ENCODE data around the gene MLYCD.
A peak's percentile ranks its signal among the peaks of the same experiment; 100 is the strongest.

MLYCD gene

DNA sequence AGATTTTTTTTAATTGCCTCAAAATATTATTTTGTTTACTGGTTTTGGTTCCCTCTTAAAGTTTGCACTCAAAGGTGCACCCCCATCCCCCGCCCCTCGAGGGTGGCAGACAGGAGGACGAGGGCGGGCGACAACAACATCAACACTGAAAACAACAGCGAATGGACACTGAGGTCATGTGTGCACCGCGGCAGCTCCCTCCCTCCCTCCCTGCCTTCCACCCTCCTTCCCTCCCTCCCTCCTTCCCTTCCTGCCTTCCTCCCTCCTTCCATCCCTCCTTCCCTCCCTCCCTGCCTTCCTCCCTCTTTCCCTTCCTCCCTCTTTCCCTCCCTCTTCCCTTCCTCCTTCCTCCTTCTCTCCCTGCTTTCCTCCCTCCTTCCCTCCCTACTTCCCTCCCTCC is 52.6 kb downstream of the MLYCD start:
- H3K27me3 Mint-ChIP-seq: peaks cover 28% of the 10 kb centered on the region
- peaks cover 26% of the 10 kb centered on the region for H3K4me1 Mint-ChIP-seq
- DNase-seq: no peak
- no peaks in the 10 kb centered on the region for H3K9me3 Mint-ChIP-seq
- no peak for ATAC-seq
- no peak overlapping the region for H3K27ac Mint-ChIP-seq
- H3K4me3 Mint-ChIP-seq: no peak overlapping the region

DNA sequence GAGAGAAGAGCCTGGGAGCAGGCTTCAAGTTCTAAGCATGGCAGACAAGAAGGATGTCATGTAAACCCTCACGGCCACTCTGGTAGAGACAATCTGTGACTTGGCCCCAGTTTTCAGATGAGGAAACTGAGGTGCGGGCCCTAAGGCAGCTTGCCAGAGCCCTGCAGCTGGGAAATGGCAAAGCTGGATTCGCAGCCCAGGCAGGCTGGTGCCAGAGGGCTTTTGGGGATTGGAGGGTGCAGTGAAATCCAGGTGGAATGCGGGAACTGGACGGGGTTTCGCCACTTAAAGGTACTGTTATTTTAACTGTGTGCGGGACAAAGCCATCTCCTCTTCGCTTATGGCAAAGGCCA is 53.6 kb downstream of the MLYCD start:
- Mint-ChIP-seq H3K27ac (no peak overlapping the region), H3K4me3 (peak overlapping the region in 1 of 2 donors; percentile 88)

DNA sequence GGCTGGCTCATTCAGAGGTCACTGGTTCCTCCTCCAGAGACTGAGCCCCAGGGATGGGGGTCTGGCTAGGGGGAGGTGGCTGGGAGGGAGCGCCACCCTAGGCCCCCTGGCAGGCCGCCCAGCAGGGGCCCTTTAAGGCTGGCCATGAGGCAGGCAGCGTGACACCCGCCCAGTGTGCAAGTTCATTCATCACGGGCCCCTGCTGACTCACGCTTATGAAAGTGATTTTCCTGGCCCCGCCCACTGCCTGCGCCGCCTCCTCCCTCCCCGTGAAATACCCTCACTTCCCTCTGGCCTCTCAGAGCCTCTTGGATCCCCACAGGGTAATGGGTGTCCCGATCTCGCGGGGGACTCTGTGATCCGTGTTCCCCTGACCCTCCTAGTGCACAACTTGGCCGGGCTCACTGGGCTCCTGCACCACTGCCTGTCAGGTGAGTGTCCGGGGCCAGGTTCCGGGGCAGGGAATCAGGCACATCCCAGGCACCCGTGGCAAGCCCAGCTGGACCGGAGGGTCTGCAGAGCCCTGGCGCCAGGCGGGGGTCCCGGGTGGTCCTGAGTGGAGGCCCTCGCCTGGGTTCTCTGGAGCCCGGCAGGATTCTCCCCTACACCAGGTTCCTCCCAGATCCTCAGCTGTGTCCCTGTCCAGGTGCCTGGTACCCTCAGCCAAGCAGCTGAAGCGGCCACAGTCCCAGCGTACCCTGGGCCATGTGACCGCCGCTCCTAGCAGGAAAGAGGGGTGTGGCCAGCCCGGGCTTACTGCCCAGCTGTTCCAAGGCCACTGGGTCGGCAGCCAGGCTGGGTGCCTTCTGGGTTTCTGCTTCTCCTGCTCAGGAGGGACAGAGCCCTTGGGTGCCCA is 54.3 kb downstream of the MLYCD start, which contains the start of gene OSGIN1:
Gene OSGIN1, plus strand, starts transcription at position 301 of the 856 bp plus-strand sequence. CDS start 4,432 bp downstream, outside the sequence.
- H3K27me3 Mint-ChIP-seq: peaks cover 28% of the 10 kb centered on the region
- ATAC-seq (peak; percentile 88), DNase-seq (peak; percentile 64 to 78)
- H3K27ac Mint-ChIP-seq: peak within 1 kb of the TSS; percentile 85 to 91
- no peaks in the 10 kb centered on the region for H3K9me3 Mint-ChIP-seq
- H3K4me3 Mint-ChIP-seq: peak within 1 kb of the TSS; percentile 54 to 88
- H3K4me1 Mint-ChIP-seq: peaks cover 32% of the 10 kb centered on the region

More for the DNA sequence above, 53.6 kb downstream of the MLYCD start:
- H3K27me3 Mint-ChIP-seq: peaks cover 28% of the 10 kb centered on the region
- peaks cover 32% of the 10 kb centered on the region for H3K4me1 Mint-ChIP-seq
- H3K9me3 Mint-ChIP-seq: no peaks in the 10 kb centered on the region
- ATAC-seq (no peak), DNase-seq (no peak)

DNA sequence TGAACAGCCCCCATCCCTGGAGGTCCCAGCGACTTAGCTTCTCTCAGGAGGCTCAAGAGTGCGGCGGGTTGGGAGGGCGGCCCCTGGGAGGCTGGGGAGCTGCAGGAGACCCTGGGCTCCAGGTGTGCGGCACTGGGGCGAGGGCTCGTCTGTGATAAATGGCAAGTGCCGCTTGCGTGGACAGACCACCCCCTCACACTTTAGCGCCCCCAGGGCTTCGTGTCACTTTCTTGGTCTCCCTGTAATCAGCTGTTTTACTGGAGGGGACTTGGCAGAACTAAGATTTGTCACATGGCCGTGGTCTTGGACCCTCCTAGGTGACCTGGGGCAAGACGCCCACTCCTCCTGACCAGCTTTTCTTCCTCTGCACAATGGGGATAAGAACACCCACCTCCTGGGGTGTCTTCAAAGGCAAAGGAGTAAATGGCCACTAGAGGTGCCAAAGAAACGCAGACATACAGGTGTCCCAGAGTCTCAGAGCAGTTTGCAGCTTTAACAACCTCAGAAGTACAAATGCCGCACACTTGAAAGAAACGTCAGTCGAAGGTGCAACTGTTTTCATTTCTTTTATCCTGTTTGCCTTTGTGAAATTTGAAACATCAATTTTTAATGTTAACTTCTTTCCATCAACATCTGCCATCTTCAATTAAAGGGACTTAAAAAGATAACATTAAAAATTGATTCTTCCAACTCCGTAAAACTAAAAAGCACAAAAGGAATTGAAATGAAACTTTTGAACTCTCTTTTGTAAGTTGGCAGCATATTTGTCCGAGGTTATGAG is 55.1 kb downstream of the MLYCD start:
- peaks cover 28% of the 10 kb centered on the region for H3K27me3 Mint-ChIP-seq
- peak overlapping the region in 1 of 2 donors; percentile 82 for H3K27ac Mint-ChIP-seq
- H3K4me1 Mint-ChIP-seq: peaks cover 32% of the 10 kb centered on the region
- H3K4me3 Mint-ChIP-seq: peak overlapping the region in 1 of 2 donors; percentile 88
- ATAC-seq (peak; percentile 42), DNase-seq (peak in 1 of 2 donors; percentile 19)
- H3K9me3 Mint-ChIP-seq: no peaks in the 10 kb centered on the region

DNA sequence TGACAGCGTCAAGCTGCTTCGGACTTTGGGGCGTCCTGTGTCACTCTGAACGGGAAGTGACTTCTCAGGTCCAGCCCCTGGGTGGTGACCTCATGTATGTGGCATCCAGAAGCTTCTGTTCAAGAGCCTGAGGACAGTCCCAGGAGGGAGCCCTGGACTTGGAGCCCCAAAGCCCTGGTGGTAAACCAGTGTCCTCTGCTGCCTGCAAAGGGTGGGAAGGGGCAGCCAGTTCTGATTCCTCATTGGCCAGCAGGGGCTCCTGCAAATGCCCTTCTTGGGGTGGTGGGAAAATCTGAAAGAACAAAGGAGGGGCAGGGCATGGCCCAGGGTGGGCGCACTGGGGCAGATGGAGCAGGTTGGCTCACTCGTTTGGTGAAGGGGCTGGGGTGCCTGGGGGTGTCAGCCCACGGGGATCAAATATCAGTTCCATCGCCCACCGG is 55.7 kb downstream of the MLYCD start:
- ATAC-seq (no peak), DNase-seq (no peak)
- Mint-ChIP-seq H3K9me3 (no peaks in the 10 kb centered on the region), H3K4me3 (peak overlapping the region in 1 of 2 donors; percentile 88), H3K4me1 (peaks cover 32% of the 10 kb centered on the region), H3K27me3 (peaks cover 28% of the 10 kb centered on the region), H3K27ac (no peak overlapping the region)

DNA sequence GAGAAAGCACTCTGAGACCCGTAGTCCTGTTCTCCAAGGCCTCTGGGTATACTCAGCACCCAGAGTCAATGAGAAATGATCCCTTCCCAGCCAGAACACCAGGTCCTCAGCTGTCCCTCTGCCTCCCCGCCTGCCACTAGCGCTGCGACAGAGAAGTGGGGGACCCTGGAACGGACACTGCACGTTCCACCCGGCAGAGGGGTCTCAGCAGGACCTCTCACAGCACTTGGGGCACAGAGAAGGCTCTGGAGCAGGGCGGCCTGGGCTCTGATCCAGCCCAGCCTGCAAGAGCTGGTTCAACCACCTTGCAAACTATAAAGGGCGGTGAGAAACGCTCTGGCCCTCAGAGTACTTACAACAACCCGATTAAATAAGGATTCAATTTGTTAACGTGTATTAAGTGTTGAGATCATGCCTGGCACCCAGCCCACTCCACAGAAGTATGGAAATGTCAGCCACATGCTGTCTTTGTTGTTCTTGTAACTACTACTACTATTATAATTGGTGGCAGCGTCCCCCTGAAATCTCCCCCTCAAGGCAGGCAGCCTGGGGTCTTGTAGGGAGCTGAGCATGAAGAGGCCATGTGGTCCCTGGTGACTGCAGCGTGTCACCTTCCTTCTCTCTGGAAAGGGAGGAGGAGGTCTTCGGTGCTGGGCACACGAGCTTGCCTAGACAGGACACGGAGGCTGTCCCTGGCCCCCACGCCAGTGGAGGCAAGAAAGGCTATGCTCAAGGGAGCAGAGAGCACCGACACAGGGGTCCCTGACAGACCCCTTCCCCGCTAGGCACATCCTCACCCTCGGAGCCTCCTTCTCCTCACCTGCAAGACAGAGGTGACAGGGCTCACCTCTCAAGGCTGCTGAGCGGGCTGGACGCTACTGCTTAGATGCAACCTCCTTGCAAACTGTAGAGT is 56.6 kb downstream of the MLYCD start:
- no peaks in the 10 kb centered on the region for H3K9me3 Mint-ChIP-seq
- no peak for ATAC-seq
- H3K4me1 Mint-ChIP-seq: peaks cover 32% of the 10 kb centered on the region

DNA sequence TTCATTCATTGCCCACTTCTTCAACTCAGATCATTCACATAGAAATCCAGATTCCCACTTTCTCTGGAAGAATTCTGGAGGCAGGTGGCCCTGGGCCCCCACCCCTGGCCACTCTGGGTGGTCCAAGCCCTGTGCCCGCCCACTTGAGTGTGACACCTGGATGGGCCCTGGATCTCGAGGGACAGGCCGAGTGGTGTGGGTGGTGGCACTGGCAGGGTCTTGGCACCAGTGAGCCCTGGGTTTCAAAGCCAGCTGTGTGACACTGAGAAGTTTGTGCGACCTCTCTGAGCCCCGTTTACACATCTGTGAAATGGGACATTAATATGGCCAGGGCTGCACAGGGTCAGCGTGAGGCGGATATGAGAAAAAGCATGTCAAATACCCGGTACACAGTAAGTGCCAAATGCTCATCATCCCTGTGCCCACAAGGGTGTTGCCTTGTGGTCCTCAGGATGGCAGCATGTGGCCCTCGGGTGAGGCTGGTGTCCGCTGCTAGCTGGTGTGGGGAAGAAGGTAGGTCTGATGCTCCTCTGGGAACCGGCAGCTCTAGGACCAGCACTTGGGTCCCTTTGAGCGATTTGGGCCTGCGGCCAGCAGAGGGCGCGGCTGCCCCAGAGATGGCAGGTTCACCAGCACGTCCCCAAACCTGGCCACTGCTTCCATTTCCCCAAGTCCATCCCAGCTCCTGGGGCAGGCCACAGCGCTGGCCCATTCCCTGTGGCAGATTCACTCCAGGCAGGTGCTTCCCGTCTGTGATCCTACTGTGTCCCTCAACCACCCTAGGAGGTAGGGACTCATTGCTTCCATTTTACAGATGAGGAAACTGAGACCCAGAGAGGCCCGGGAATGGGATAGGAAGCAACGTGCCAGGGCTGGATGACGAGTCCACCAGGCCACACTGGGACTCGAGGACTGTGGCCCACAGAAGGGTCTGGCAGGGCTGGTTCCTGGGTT is 57.7 kb downstream of the MLYCD start:
- Mint-ChIP-seq H3K4me1 (peaks cover 32% of the 10 kb centered on the region), H3K9me3 (no peaks in the 10 kb centered on the region), H3K27me3 (peaks cover 28% of the 10 kb centered on the region), H3K4me3 (no peak overlapping the region), H3K27ac (no peak overlapping the region)
- ATAC-seq (peak; percentile 52), DNase-seq (peak; percentile 75 to 77)

More for the DNA sequence above, 56.6 kb downstream of the MLYCD start:
- Mint-ChIP-seq H3K4me3 (no peak overlapping the region), H3K27me3 (peaks cover 28% of the 10 kb centered on the region), H3K27ac (no peak overlapping the region)
- DNase-seq: no peak

DNA sequence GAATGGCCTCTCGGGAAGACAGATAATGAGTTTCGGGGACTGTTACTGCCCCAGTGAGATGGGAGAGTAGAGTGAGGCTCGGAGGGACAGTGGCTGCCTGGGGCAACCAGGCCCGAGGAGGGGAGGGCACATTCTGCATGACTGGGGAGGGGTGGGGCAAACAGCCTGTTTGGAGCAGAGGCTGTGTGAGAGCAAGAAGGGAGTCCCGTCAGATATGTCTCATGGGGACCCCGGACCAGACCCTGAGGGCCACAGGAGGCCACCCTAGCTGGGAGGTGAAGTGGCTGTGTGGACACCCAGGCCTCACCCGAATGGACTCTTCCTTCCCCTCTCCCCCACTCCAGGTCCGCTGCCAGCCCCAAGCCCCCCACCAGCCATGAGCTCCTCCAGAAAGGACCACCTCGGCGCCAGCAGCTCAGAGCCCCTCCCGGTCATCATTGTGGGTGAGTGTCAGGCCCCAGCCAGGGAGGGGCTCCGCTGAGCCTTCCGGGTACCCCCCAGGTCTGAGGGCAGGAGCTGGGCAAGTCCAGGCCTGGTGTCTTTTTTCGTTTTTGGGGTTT is 58.5 kb downstream of the MLYCD start:
- no peaks in the 10 kb centered on the region for H3K9me3 Mint-ChIP-seq
- ATAC-seq (no peak), DNase-seq (no peak)
- H3K4me3 Mint-ChIP-seq: no peak overlapping the region
- no peak overlapping the region for H3K27ac Mint-ChIP-seq
- peaks cover 29% of the 10 kb centered on the region for H3K4me1 Mint-ChIP-seq
- H3K27me3 Mint-ChIP-seq: peaks cover 28% of the 10 kb centered on the region

DNA sequence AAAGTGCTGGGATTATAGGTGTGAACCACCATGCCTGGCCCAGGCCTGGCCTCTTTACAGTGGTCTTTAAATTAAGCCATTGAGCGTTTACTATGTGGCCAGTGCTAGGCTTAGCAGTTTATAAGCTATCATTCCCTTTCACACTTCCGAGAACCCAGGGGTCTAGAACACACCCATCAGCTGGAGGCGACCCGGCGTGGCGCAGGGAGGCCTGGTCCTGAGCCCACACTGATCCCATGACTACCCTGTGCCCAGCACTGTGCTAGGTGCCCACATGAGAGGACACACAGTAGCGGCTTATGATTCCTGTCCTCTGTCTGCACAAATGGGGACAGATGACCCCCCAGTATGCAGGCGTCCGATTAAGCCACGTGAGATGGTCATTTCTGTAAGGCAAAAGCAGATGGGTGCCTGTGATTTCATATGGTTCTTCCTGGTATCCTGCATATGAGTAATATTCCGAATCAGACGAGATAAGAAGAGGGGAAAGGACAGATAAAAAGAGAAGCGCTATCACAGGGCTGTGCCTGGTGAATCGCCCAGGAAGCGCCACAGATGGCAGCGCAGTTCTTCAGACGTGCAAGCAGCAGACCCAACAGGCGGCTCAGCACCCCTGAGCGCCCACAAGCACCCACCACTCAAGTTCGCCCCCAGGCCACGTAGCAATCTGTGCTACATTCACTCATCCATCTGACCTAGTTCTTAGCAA is 59.4 kb downstream of the MLYCD start:
- no peak overlapping the region for H3K27ac Mint-ChIP-seq
- H3K27me3 Mint-ChIP-seq: peaks cover 28% of the 10 kb centered on the region
- ATAC-seq: no peak
- no peak overlapping the region for H3K4me3 Mint-ChIP-seq
- no peaks in the 10 kb centered on the region for H3K9me3 Mint-ChIP-seq
- H3K4me1 Mint-ChIP-seq: peaks cover 20% of the 10 kb centered on the region
- no peak for DNase-seq

DNA sequence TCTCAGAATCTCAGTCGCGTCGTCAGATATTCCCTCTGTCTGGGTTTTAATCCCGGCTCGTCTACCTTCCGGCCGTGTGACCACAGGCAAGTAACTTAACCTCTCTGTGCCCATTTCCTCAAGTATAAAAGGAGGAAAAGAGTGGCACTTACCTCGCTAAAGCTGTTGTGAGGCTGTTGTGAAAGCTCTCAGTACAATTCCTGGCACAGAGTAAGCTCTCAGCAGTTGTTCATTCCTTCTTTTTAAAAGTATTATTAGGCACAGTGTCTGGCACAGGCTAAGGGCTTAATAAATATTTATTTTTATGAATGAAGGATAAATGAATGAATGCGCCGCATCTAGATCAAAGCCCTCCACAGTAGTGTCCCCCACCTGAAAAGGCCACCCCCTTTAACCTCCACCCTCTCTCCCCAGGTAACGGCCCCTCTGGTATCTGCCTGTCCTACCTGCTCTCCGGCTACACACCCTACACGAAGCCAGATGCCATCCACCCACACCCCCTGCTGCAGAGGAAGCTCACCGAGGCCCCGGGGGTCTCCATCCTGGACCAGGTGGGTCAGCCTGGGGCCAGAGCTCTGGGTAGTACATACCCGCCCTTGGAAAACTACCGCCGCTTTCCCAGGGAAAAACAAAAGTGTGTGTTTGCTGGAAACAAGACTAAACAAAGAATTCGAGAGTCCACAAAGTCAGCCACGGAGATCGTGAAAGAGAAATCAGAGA is 60.1 kb downstream of the MLYCD start:
- peaks cover 24% of the 10 kb centered on the region for H3K27me3 Mint-ChIP-seq
- no peak overlapping the region for H3K27ac Mint-ChIP-seq
- no peak overlapping the region for H3K4me3 Mint-ChIP-seq
- no peak for ATAC-seq
- no peak for DNase-seq
- H3K9me3 Mint-ChIP-seq: no peaks in the 10 kb centered on the region
- peaks cover 12% of the 10 kb centered on the region for H3K4me1 Mint-ChIP-seq

DNA sequence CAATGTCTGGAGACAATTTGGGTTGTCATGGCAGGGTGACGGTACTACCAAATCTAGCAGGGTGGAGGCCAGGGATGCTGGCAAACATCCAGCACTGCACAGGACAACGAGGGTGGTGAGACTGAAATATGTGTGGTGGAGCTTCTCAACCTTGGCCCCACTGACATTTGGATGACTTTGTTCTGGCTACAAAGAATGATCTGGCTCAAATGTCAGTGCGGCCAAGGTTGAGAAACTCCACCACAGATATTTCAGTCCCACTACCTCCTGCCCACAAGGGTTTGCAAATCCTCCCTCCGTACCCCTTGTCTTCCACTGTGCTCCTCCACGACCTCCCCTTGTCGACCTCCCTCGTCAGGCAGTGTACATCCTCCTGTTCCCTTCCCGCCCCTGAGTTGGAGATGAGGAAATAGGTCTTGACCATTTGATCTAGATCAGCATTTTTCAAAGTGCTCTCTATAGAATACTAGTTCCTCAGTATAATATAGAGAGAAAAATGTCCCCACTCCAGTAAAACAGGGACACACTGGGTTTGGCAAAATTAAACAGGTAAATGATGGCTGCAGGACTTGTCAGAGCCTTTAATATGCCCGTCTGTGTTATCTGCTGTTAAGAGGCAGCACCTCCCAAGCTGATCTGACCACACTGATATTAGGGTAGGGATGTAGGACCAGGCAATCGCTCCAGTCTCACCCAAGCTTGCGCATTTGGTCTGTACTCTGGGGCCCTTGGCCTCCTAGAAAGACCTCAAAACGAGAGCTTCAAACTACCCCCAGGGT is 60.9 kb downstream of the MLYCD start:
- DNase-seq (no peak), ATAC-seq (no peak)
- H3K27ac Mint-ChIP-seq: no peak overlapping the region
- no peaks in the 10 kb centered on the region for H3K9me3 Mint-ChIP-seq
- H3K4me1 Mint-ChIP-seq: peaks cover 5% of the 10 kb centered on the region
- no peak overlapping the region for H3K4me3 Mint-ChIP-seq
- H3K27me3 Mint-ChIP-seq: peaks cover 15% of the 10 kb centered on the region

DNA sequence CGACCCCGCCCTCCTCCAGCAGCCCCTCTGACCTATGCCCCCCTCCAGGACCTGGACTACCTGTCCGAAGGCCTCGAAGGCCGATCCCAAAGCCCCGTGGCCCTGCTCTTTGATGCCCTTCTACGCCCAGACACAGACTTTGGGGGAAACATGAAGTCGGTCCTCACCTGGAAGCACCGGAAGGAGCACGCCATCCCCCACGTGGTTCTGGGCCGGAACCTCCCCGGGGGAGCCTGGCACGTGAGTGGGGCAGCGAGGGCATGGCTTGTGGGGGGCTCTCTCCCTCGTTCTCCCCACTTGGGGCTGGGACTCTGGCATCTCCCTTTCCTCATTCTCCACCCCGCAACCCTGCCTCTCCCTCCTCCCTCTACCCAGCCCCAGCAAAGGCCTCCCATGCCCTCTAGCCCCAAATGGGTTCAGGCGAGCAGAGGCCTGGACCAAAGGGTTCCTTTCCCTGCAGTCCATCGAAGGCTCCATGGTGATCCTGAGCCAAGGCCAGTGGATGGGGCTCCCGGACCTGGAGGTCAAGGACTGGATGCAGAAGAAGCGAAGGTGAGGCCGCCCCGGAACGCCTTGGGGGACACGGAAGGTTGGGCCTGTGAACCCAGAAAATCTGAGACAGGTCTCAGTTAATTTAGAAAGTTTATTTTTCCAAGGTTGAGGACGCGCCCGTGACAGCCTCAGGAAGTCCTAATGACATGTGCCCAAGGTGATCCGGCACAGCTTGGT is 61.8 kb downstream of the MLYCD start:
- DNase-seq: no peak
- Mint-ChIP-seq H3K27ac (no peak overlapping the region), H3K9me3 (no peaks in the 10 kb centered on the region), H3K27me3 (peaks cover 7% of the 10 kb centered on the region), H3K4me1 (peaks cover 5% of the 10 kb centered on the region), H3K4me3 (no peak overlapping the region)
- no peak for ATAC-seq

Measured in stimulated activated naive CD8-positive, alpha-beta T cell treated with anti-CD3 and anti-CD28 coated beads, Interleukin-15, amount 100 ng/mL, for 72 hours (primary cell).